Body of pancreas (tissue), 4 donors: ENCODE measurements around the gene CDKN2D.
A peak's percentile ranks its signal among the peaks of the same experiment; 100 is the strongest.

Experiments
- POLR2A ChIP-seq, 3 donors: fragments of 450-650 bp; IDR thresholded peaks; one replicate each; pipeline ENCODE4 v1.6.1; 2016; ENCODE audit warnings: antibody characterized with exemption in 3 of 3, mild to moderate bottlenecking in 2 of 3
- TF ChIP-seq, protein P1 (sequence below), 7 experiments: fragments of 450-650 bp in 4 of 7; fragments of 200-600 bp in 3 of 7; sonication (generic) in 3 of 7; IDR thresholded peaks; one replicate each; pipeline ENCODE4 v1.5.1; 2016 to 2019; ENCODE audit warnings: antibody characterized with exemption in 7 of 7

DNA sequence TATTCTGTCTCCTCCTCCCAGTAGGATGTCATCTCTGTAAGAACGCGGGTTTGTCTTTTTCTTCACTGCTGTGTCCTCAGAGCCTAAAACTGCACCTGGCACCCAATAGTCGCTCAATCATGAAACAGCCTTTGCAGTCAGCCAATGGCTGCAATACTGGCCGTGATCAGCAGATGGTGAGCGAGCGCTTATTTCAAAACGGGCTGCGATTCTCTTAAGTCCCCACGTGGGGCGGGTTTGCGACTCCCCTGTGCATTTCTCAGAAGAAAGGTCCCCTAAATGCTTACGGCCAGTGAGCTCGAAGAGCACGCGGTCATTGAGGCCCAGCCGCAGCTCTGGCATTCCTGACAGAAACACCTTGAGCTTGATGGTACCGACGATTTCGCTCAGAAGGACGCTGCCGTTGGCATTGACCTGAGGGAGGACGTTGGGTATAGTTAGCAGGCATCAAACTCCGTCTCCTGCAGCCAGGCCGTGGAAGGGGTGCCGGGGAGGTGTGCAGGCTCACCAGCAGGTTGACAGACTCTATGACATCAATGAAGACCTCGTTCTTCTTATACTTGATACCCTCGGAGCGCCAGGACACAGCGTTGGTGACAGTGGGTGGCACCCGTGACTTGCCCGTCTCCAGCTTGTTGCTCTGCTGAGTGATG lies 12.3 kb upstream of the CDKN2D start:
- TF ChIP-seq, protein P1, sequence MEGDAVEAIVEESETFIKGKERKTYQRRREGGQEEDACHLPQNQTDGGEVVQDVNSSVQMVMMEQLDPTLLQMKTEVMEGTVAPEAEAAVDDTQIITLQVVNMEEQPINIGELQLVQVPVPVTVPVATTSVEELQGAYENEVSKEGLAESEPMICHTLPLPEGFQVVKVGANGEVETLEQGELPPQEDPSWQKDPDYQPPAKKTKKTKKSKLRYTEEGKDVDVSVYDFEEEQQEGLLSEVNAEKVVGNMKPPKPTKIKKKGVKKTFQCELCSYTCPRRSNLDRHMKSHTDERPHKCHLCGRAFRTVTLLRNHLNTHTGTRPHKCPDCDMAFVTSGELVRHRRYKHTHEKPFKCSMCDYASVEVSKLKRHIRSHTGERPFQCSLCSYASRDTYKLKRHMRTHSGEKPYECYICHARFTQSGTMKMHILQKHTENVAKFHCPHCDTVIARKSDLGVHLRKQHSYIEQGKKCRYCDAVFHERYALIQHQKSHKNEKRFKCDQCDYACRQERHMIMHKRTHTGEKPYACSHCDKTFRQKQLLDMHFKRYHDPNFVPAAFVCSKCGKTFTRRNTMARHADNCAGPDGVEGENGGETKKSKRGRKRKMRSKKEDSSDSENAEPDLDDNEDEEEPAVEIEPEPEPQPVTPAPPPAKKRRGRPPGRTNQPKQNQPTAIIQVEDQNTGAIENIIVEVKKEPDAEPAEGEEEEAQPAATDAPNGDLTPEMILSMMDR (IDR thresholded peaks at IDR 0.05): peak; percentile 87 to 100 (median 99)
- TF ChIP-seq POLR2A (IDR thresholded peaks at IDR 0.05): no peak
